Ishikawa (cell line): ENCODE measurements around the gene KCNIP3.

Experiments
- CEBPB ChIP-seq: IDR thresholded peaks from 2 replicates; pipeline ENCODE4 v1.6.1; 2012
- CREB1 ChIP-seq: IDR thresholded peaks from 2 replicates; pipeline ENCODE4 v1.6.1; 2012; ENCODE audit warnings: low read depth
- EGR1 ChIP-seq: IDR thresholded peaks from 2 replicates; pipeline ENCODE4 v1.6.1; 2012
- EP300 ChIP-seq: IDR thresholded peaks from 2 replicates; pipeline ENCODE4 v1.6.1; 2012; ENCODE audit warnings: borderline replicate concordance
- FOXM1 ChIP-seq: IDR thresholded peaks from 2 replicates; pipeline ENCODE4 v1.6.1; 2012; ENCODE audit warnings: low read depth, borderline replicate concordance
- MAX ChIP-seq: IDR thresholded peaks from 2 replicates; pipeline ENCODE4 v1.6.1; 2012
- NFIC ChIP-seq: IDR thresholded peaks from 2 replicates; pipeline ENCODE4 v1.6.1; 2012
- RAD21 ChIP-seq: IDR thresholded peaks from 2 replicates; pipeline ENCODE4 v1.6.1; 2012; ENCODE audit warnings: low read depth
- REST ChIP-seq: IDR thresholded peaks from 2 replicates; pipeline ENCODE4 v1.6.1; 2012; ENCODE audit warnings: low read depth, mild to moderate bottlenecking
- TAF1 ChIP-seq: IDR thresholded peaks from 2 replicates; pipeline ENCODE4 v1.6.1; 2012; ENCODE audit warnings: low read depth, mild to moderate bottlenecking
- TCF12 ChIP-seq: IDR thresholded peaks from 2 replicates; pipeline ENCODE4 v1.6.1; 2012; ENCODE audit warnings: low read depth
- TEAD4 ChIP-seq: IDR thresholded peaks from 2 replicates; pipeline ENCODE4 v1.6.1; 2012
- USF1 ChIP-seq: IDR thresholded peaks from 2 replicates; pipeline ENCODE4 v1.6.1; 2012
- YY1 ChIP-seq: IDR thresholded peaks from 2 replicates; pipeline ENCODE4 v1.6.1; 2012; ENCODE audit warnings: low read depth
- ZBTB7A ChIP-seq: IDR thresholded peaks from 2 replicates; pipeline ENCODE4 v1.6.1; 2012; ENCODE audit warnings: low read depth

The KCNIP3 gene

GRCh38 chr2:95276888-95277245 lies 20.3 kb upstream of the KCNIP3 start:
- TF ChIP-seq TEAD4 (no peak), ZBTB7A (no peak), MAX (no peak), CEBPB (no peak), TCF12 (no peak), EP300 (no peak), USF1 (no peak), NFIC (no peak), CREB1 (no peak), EGR1 (no peak), YY1 (no peak), FOXM1 (no peak), RAD21 (no peak), REST (no peak)

- TF ChIP-seq FOXM1 (no peak), YY1 (no peak), RAD21 (peak; percentile 25; the same call in 1 of the 2 replicates), CREB1 (no peak), USF1 (no peak), MAX (no peak), NFIC (no peak)
These were observed 19.8 kb upstream of the KCNIP3 start for GRCh38 chr2:95277246-95277906.

- no peak for TF ChIP-seq TCF12
- no peak for TF ChIP-seq ZBTB7A
- no peak for TF ChIP-seq TEAD4
- no peak for TF ChIP-seq EP300
- TF ChIP-seq CREB1 = no peak
- TF ChIP-seq FOXM1 = no peak
- no peak for TF ChIP-seq USF1
- no peak for TF ChIP-seq CEBPB
- TF ChIP-seq RAD21 = no peak
- no peak for TF ChIP-seq MAX
These were observed 19.1 kb upstream of the KCNIP3 start for GRCh38 chr2:95278051-95278471.

GRCh38 chr2:95278637-95279225 lies 18.4 kb upstream of the KCNIP3 start:
- TF ChIP-seq REST = no peak
- no peak for TF ChIP-seq TCF12
- TF ChIP-seq NFIC = no peak
- TF ChIP-seq ZBTB7A = no peak
- no peak for TF ChIP-seq TEAD4
- no peak for TF ChIP-seq CREB1

- TF ChIP-seq MAX (no peak), USF1 (no peak), FOXM1 (no peak), NFIC (no peak), TEAD4 (no peak), ZBTB7A (no peak), EP300 (no peak), CREB1 (no peak), TAF1 (no peak), REST (no peak), YY1 (no peak), CEBPB (no peak), TCF12 (no peak), EGR1 (no peak), RAD21 (no peak)
These were observed 17.6 kb upstream of the KCNIP3 start for GRCh38 chr2:95279435-95280035.
